Measurements from ENCODE around the gene RHBDF1. TPM values are rescaled to one million over a fixed set of nuclear protein-coding genes. Genes with fewer than 3 reads are reported as not detected.
"Not testable (repeated sequence)": the region's sequence is repeated elsewhere in the genome, so short reads cannot be mapped to it uniquely, and the experiment has no call there.

Gene RHBDF1
- total RNA-seq, 4 donors from 2014 or later = 26.7 to 43.0 (median 30.2) TPM

DNA sequence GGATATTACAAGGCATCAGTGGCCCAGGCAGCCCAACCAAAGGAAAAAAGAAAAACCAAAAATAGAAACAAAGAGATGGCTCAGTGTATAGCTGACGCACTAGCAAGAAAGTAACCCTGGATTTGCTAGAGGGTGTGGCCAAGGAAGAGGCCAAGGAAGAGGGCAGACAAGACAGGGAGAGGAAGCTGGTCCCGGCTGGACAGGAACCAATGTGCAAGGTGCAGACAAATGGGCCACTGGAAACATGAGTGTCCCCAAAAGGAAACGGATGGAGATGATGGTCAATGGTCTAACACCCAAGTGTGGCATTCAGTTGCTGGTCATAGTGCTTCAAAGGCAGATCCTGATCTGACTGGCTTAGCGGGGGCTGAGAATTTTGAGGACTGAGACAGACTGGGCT, 29.7 kb downstream of the RHBDF1 start:
- WGBS = 90% methylated on average over 4 of the region's 4 CpGs
- intact Hi-C loops (cut with DNase I) = no loop called here
- Histone ChIP-seq H3K36me3 (peaks cover 0 to 45% (median 27%) of the 10 kb centered on the region in 4 donors), H3K27me3 (no peaks in the 10 kb centered on the region), H3K27ac (replicated peaks in 1 of 4) (no peak overlapping the region), H3K4me3 (no peak overlapping the region), H3K4me1 (no peaks in the 10 kb centered on the region), H3K9me3 (no peaks in the 10 kb centered on the region)
- DNase-seq (ENCODE audit: extremely low spot score) = no peak
- TF ChIP-seq POLR2AphosphoS5 (IDR thresholded peaks at IDR 0.05) = no peak
- TF ChIP-seq, protein P1, sequence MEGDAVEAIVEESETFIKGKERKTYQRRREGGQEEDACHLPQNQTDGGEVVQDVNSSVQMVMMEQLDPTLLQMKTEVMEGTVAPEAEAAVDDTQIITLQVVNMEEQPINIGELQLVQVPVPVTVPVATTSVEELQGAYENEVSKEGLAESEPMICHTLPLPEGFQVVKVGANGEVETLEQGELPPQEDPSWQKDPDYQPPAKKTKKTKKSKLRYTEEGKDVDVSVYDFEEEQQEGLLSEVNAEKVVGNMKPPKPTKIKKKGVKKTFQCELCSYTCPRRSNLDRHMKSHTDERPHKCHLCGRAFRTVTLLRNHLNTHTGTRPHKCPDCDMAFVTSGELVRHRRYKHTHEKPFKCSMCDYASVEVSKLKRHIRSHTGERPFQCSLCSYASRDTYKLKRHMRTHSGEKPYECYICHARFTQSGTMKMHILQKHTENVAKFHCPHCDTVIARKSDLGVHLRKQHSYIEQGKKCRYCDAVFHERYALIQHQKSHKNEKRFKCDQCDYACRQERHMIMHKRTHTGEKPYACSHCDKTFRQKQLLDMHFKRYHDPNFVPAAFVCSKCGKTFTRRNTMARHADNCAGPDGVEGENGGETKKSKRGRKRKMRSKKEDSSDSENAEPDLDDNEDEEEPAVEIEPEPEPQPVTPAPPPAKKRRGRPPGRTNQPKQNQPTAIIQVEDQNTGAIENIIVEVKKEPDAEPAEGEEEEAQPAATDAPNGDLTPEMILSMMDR (IDR thresholded peaks at IDR 0.05) = no peak
- TF ChIP-seq EP300 (IDR thresholded peaks at IDR 0.05) = no peak
- no peak for TF ChIP-seq POLR2A (IDR thresholded peaks at IDR 0.05; ENCODE audit: low read depth)

- Histone ChIP-seq H3K4me1 (no peaks in the 10 kb centered on the region), H3K4me3 (no peak overlapping the region), H3K27ac (replicated peaks in 1 of 4) (no peak overlapping the region), H3K27me3 (no peaks in the 10 kb centered on the region), H3K36me3 (peaks cover 0 to 41% (median 23%) of the 10 kb centered on the region in 4 donors), H3K9me3 (no peaks in the 10 kb centered on the region)
- DNase-seq (ENCODE audit: extremely low spot score) = no peak
- TF ChIP-seq, protein P1 (IDR thresholded peaks at IDR 0.05) = no peak
- no peak for TF ChIP-seq POLR2AphosphoS5 (IDR thresholded peaks at IDR 0.05)
- no peak for TF ChIP-seq EP300 (IDR thresholded peaks at IDR 0.05)
- no peak for TF ChIP-seq POLR2A (IDR thresholded peaks at IDR 0.05; ENCODE audit: low read depth)
- intact Hi-C loops (cut with DNase I) = no loop called here
- 87% methylated on average over 11 of the region's 11 CpGs for WGBS
Measured at GRCh38 chr16:42069-42457, 30.4 kb downstream of the RHBDF1 start.

GRCh38 chr16:41439-42068, 30.9 kb downstream of the RHBDF1 start:
- Histone ChIP-seq H3K9me3 (no peaks in the 10 kb centered on the region), H3K4me3 (no peak overlapping the region), H3K27me3 (no peaks in the 10 kb centered on the region), H3K4me1 (no peaks in the 10 kb centered on the region), H3K36me3 (peaks cover 0 to 36% (median 19%) of the 10 kb centered on the region in 4 donors), H3K27ac (replicated peaks in 1 of 4) (no peak overlapping the region)
- TF ChIP-seq POLR2A (IDR thresholded peaks at IDR 0.05; ENCODE audit: low read depth) (no peak), POLR2AphosphoS5 (IDR thresholded peaks at IDR 0.05) (no peak), EP300 (IDR thresholded peaks at IDR 0.05) (no peak)
- TF ChIP-seq, protein P1 (IDR thresholded peaks at IDR 0.05) = no peak
- intact Hi-C loops (cut with DNase I) = no loop called here
- no peak for DNase-seq (ENCODE audit: extremely low spot score)
- WGBS = 89% methylated on average over 22 of the region's 22 CpGs

DNA sequence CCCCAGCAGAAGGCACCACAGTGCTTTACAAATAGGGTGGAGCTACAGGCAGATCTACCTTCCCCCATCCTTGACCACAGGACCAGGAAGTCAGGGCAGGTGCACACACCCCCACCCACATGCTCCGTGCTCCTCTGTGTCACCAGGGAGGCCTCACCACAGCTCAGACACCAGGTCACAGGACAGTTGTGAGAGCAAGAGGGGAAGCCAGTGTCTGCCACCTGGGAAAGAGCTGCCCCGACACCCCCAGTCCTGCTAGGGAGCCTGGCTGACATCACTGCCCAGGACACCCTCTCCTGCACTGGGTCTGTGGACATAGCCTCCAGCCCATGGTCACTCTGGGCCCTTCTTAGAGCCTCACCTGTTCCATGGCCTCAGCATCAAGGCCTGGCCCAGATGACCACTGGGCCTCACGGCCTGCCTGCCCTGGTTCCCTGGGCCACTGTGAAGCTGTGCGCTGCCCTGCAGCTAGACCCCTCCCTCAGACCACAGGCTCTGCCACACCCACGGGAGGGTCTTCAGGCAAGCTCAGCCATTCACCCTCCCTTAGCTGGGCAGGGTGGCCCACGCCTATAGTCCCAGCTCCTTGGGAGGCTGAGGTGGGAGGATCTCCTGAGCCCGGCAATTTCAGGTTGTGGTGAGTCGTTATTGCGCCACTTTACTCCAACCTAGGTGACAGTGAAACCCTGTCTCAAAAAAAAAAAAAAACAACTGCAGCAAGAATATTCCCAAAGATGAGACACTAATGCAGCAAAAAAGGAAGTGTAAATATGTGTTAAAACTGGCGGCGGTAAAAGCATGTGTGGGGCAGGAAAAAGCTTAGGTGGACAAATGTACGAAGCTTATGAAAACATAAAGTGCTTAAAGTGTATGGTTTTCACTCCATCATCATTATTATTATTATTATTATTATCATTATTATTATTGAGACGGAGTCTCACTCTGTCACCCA, 33.2 kb downstream of the RHBDF1 start:
- WGBS = 84% methylated on average over 12 of the region's 13 CpGs
- Histone ChIP-seq H3K27ac (replicated peaks in 1 of 4) (no peak overlapping the region), H3K4me1 (no peaks in the 10 kb centered on the region), H3K27me3 (no peaks in the 10 kb centered on the region), H3K36me3 (peaks cover 0 to 12% (median 2%) of the 10 kb centered on the region in 4 donors), H3K9me3 (no peaks in the 10 kb centered on the region), H3K4me3 (no peak overlapping the region)
- intact Hi-C loops (cut with DNase I) = no loop called here
- no peak for DNase-seq (ENCODE audit: extremely low spot score)
- no peak for TF ChIP-seq POLR2AphosphoS5 (IDR thresholded peaks at IDR 0.05)
- TF ChIP-seq EP300 (IDR thresholded peaks at IDR 0.05) = no peak
- TF ChIP-seq, protein P1 (IDR thresholded peaks at IDR 0.05) = no peak
- TF ChIP-seq POLR2A (IDR thresholded peaks at IDR 0.05; ENCODE audit: low read depth) = no peak

GRCh38 chr16:38206-38605, 34.2 kb downstream of the RHBDF1 start:
- H3K4me1 ChIP-seq; intact Hi-C loops (cut with DNase I); DNase-seq (ENCODE audit: extremely low spot score); H3K4me3 ChIP-seq; H3K36me3 ChIP-seq; H3K27ac ChIP-seq (replicated peaks in 1 of 4); H3K9me3 ChIP-seq; H3K27me3 ChIP-seq: not testable (repeated sequence)
- 92% methylated on average over 10 of the region's 11 CpGs for WGBS

All from esophagus muscularis mucosa (tissue), 4 donors.